ENCODE measurements around the gene PER2. TPM values are rescaled to one million over a fixed set of nuclear protein-coding genes. Genes with fewer than 3 reads are reported as not detected.

Gene PER2
- total and polyA plus RNA-seq, 2 of the 4 experiments (the other 2 are of a cell fraction), result 1.7 to 3.2 TPM

GRCh38 chr2:238287737-238288649, at the start of gene PER2 (continued):
- peak; percentile 29; the same call in 1 of the 2 replicates for TF ChIP-seq NFE2L2 (IDR thresholded peaks at IDR 0.05; ENCODE audit: low read depth, low read length)

GRCh38 chr2:238337846-238338245, 49.4 kb upstream of the PER2 start:
- Histone ChIP-seq H3K18ac (ENCODE audit: low read depth, low read length) (no peak overlapping the region), H2BK20ac (ENCODE audit: low read depth, low read length) (no peak overlapping the region), H2AK9ac (replicated peaks; ENCODE audit: low read depth, low read length, poor library complexity) (no peak overlapping the region), H2BK5ac (ENCODE audit: low read depth, low read length, poor library complexity, severe bottlenecking) (no peak overlapping the region), H2AFZ (replicated peaks; ENCODE audit: low read length, poor library complexity) (no peak overlapping the region), H4K91ac (ENCODE audit: insufficient read depth, low read depth, low read length) (no peak overlapping the region), H3K27ac (ENCODE audit: insufficient read depth, low read length) (no peak overlapping the region), H3K14ac (replicated peaks; ENCODE audit: low read depth, low read length) (no peak overlapping the region), H3K4ac (ENCODE audit: low read depth, low read length) (no peak overlapping the region), H3K27me3 (ENCODE audit: control insufficient read depth, insufficient read depth, low read length) (no peaks in the 10 kb centered on the region), H2AK5ac (ENCODE audit: low read depth, low read length) (no peak overlapping the region), H3K9me3 (ENCODE audit: control insufficient read depth, insufficient read depth, low read length) (no peaks in the 10 kb centered on the region), H3K4me2 (ENCODE audit: low read depth, low read length) (no peak overlapping the region), H4K5ac (ENCODE audit: low read depth, low read length) (no peak overlapping the region), H3K4me1 (ENCODE audit: control insufficient read depth, insufficient read depth, low read length) (no peaks in the 10 kb centered on the region), H3K36me3 (ENCODE audit: control insufficient read depth, insufficient read depth, low read length) (peaks cover 18% of the 10 kb centered on the region), H2BK15ac (ENCODE audit: low read depth, low read length) (no peak overlapping the region), H3K9me1 (ENCODE audit: insufficient read depth, low read length) (peaks cover 6% of the 10 kb centered on the region; the same call in 1 of the 2 replicates), H3K4me3 (ENCODE audit: insufficient read depth, low read depth, low read length) (no peak overlapping the region), H3K9ac (ENCODE audit: low read depth, low read length) (no peak overlapping the region), H2BK120ac (ENCODE audit: low read depth, low read length) (no peak overlapping the region), H3K56ac (ENCODE audit: extremely low read depth, insufficient read depth, low read length) (no peak overlapping the region), H3K79me1 (ENCODE audit: low read depth in 1 of 2, low read length in 2 of 2) (peaks cover 15% of the 10 kb centered on the region in 2 experiments; a peak in 3 of 4 replicates), H3K23ac (ENCODE audit: low read depth, low read length) (no peak overlapping the region), H4K20me1 (ENCODE audit: insufficient read depth, low read length) (peaks cover 5% of the 10 kb centered on the region), H4K8ac (ENCODE audit: low read depth in 2 of 2, low read length in 2 of 2) (no peak overlapping the region)
- POLR2A ChIA-PET (ENCODE audit: unreplicated experiment), result interaction anchor here (0.6 kb wide), 1 partner anchor 51 kb away, joined by 3 read pairs; no protein-coding TSS in a partner anchor
- 86% methylated on average over 1 of the region's 5 CpGs; no CpG with 5 or more reads in 1 of the 2 experiments for WGBS, 2 experiments (ENCODE audit: extremely low coverage in 2 of 2, insufficient read length in 1 of 2)
- intact Hi-C loops (cut with micrococcal nuclease) (no loop called here), dilution Hi-C loops (cut with HindIII; ENCODE audit: low sequenced_read_pairs, unreplicated experiment) (no loop called here), in situ Hi-C loops (cut with MboI; ENCODE audit: low sequenced_read_pairs) (no loop called here)
- CTCF ChIA-PET, result no interaction called here
- no peak for DNase-seq
- no TSS peak for BruUV-seq (replicated peaks)
- TF ChIP-seq USF2 (IDR thresholded peaks at IDR 0.05; ENCODE audit: low read depth, low read length), result no peak
- TF ChIP-seq RFX5 (IDR thresholded peaks at IDR 0.05; ENCODE audit: low read depth, low read length), result no peak
- no peak for TF ChIP-seq BHLHE40 (IDR thresholded peaks at IDR 0.05; ENCODE audit: low read depth, low read length)
- no peak for TF ChIP-seq NFE2L2 (IDR thresholded peaks at IDR 0.05; ENCODE audit: low read depth, low read length)
- TF ChIP-seq POLR2A (IDR thresholded peaks at IDR 0.05; ENCODE audit: low read depth, low read length), result no peak
- TF ChIP-seq MXI1 (IDR thresholded peaks at IDR 0.05; ENCODE audit: borderline replicate concordance, low read depth, low read length), result no peak
- TF ChIP-seq MAZ (IDR thresholded peaks at IDR 0.05; ENCODE audit: borderline replicate concordance, low read depth, low read length), result no peak
- TF ChIP-seq FOS (IDR thresholded peaks at IDR 0.05; ENCODE audit: low read depth, low read length), result no peak
- TF ChIP-seq MAFK (IDR thresholded peaks at IDR 0.05; ENCODE audit: low read depth, low read length), result no peak
- TF ChIP-seq CEBPB (IDR thresholded peaks at IDR 0.05; ENCODE audit: low read depth, low read length), result no peak
- TF ChIP-seq ELK1 (IDR thresholded peaks at IDR 0.05; ENCODE audit: borderline replicate concordance, low read depth, low read length), result no peak
- no peak for TF ChIP-seq CTCF (conservative IDR thresholded peaks at IDR 0.05; ENCODE audit: low read depth, low read length)
- ATAC-seq (ENCODE audit: low read depth), result no peak

All from IMR-90 (cell line).